ENCODE results near the gene ZBTB12.
"Not testable (repeated sequence)": the region's sequence is repeated elsewhere in the genome, so short reads cannot be mapped to it uniquely, and the experiment has no call there.

The ZBTB12 gene

GRCh38 chr6:31874836-31875572 is 26.9 kb downstream of the ZBTB12 start:
- no peak overlapping the region for H3K27ac Mint-ChIP-seq
- H3K36me3 Mint-ChIP-seq (ENCODE audit: low read depth), result peaks cover 10% of the 10 kb centered on the region
- H3K4me3 Mint-ChIP-seq, result no peak overlapping the region
- H3K9me3 Mint-ChIP-seq, result no peaks in the 10 kb centered on the region
- no peak for DNase-seq
- TF ChIP-seq CTCF (IDR thresholded peaks at IDR 0.05), result no peak
- peaks cover 8% of the 10 kb centered on the region for H3K27me3 Mint-ChIP-seq (ENCODE audit: low read depth, poor library complexity)
- peaks cover 48% of the 10 kb centered on the region for H3K4me1 Mint-ChIP-seq

- no peak for TF ChIP-seq CTCF (IDR thresholded peaks at IDR 0.05)
- no peak overlapping the region for H3K27ac Mint-ChIP-seq
- H3K9me3 Mint-ChIP-seq, result no peaks in the 10 kb centered on the region
- no peak overlapping the region for H3K4me3 Mint-ChIP-seq
- DNase-seq, result no peak
- peaks cover 2% of the 10 kb centered on the region for H3K36me3 Mint-ChIP-seq (ENCODE audit: low read depth)
- H3K4me1 Mint-ChIP-seq, result peaks cover 49% of the 10 kb centered on the region
- peaks cover 8% of the 10 kb centered on the region for H3K27me3 Mint-ChIP-seq (ENCODE audit: low read depth, poor library complexity)
Measured at GRCh38 chr6:31874084-31874670, 27.7 kb downstream of the ZBTB12 start.

DNA sequence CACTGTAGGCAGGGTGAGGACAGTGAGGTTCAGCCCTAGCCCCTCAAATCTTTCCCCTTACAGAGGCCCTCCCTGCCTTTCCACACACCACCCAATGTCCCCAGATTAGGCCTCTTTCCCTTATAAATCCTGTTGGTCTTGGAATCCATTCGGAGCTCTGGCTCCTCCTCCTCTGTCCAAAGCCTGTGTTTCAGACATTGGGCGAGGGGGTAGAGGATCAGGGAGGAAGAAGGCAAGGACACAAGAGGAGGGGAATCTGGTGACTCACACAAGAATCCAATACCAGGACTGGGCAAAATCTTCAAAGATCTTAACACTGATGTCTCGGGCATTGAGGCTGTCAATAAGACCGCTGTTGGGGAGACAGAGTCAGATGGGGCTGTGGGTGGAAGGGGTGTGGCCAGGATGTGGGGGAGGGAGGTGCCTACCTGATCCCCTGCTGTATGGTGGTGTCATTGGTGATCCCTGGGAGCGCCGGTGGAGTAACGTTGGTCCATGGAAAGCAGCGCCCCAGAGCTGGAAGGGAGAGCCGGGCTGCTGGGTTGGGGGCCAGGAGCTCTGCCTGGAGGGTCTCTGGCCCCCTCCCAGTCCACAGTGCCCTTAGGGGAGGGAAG is 30.7 kb downstream of the ZBTB12 start:
- H3K4me1 Mint-ChIP-seq, result peaks cover 36% of the 10 kb centered on the region
- peak overlapping the region; percentile 88 for H3K27ac Mint-ChIP-seq
- no peaks in the 10 kb centered on the region for H3K36me3 Mint-ChIP-seq (ENCODE audit: low read depth)
- H3K4me3 Mint-ChIP-seq, result no peak overlapping the region
- peaks cover 8% of the 10 kb centered on the region for H3K27me3 Mint-ChIP-seq (ENCODE audit: low read depth, poor library complexity)
- H3K9me3 Mint-ChIP-seq, result no peaks in the 10 kb centered on the region
- no peak for DNase-seq
- TF ChIP-seq CTCF (IDR thresholded peaks at IDR 0.05), result no peak

GRCh38 chr6:31870385-31870921 is 31.4 kb downstream of the ZBTB12 start:
- H3K4me1 Mint-ChIP-seq, result peaks cover 38% of the 10 kb centered on the region
- peaks cover 7% of the 10 kb centered on the region for H3K27me3 Mint-ChIP-seq (ENCODE audit: low read depth, poor library complexity)
- TF ChIP-seq CTCF (IDR thresholded peaks at IDR 0.05), result no peak
- H3K4me3 Mint-ChIP-seq, result no peak overlapping the region
- no peaks in the 10 kb centered on the region for H3K36me3 Mint-ChIP-seq (ENCODE audit: low read depth)
- no peak overlapping the region for H3K27ac Mint-ChIP-seq
- no peak for DNase-seq
- H3K9me3 Mint-ChIP-seq, result no peaks in the 10 kb centered on the region

- Mint-ChIP-seq H3K4me3 (no peak overlapping the region), H3K36me3 (ENCODE audit: low read depth) (no peaks in the 10 kb centered on the region), H3K9me3 (no peaks in the 10 kb centered on the region), H3K27ac (no peak overlapping the region), H3K27me3 (ENCODE audit: low read depth, poor library complexity) (peaks cover 7% of the 10 kb centered on the region), H3K4me1 (peaks cover 48% of the 10 kb centered on the region)
- DNase-seq, result no peak
- TF ChIP-seq CTCF (IDR thresholded peaks at IDR 0.05), result no peak
Measured at GRCh38 chr6:31869343-31869742, 32.5 kb downstream of the ZBTB12 start.

- not testable (repeated sequence) for H3K9me3 Mint-ChIP-seq; H3K27me3 Mint-ChIP-seq (ENCODE audit: low read depth, poor library complexity); DNase-seq
Measured at GRCh38 chr6:31868658-31868971, 33.3 kb downstream of the ZBTB12 start.

More at GRCh38 chr6:31868658-31868971, 33.3 kb downstream of the ZBTB12 start:
- H3K36me3 Mint-ChIP-seq (ENCODE audit: low read depth); H3K27ac Mint-ChIP-seq; H3K4me3 Mint-ChIP-seq: not testable (repeated sequence)
- H3K4me1 Mint-ChIP-seq, result peaks cover 51% of the 10 kb centered on the region
